ENCODE data around the gene CLIP3. TPM values are rescaled to one million over a fixed set of nuclear protein-coding genes. Genes with fewer than 3 reads are reported as not detected.
A peak's percentile ranks its signal among the peaks of the same experiment; 100 is the strongest.

The CLIP3 gene
- total and polyA plus RNA-seq, 9 of the 15 experiments (the other 6 are each of a cell fraction or from before 2014, with no cell fraction given): 0.01 to 0.50 (median 0.15) TPM; not detected in 1

- TF ChIP-seq PATZ1 (CRISPR knock-in tag; IDR thresholded peaks at IDR 0.05; ENCODE audit: borderline replicate concordance) (no peak), NEUROD1 (IDR thresholded peaks at IDR 0.05; ENCODE audit: borderline replicate concordance, low read depth, low read length, partially characterized antibody) (no peak), MYC (IDR thresholded peaks at IDR 0.05; ENCODE audit: low read depth, low read length) (peak; percentile 74; the same call in 1 of the 2 replicates), MYC (CRISPR knock-in tag; IDR thresholded peaks at IDR 0.05; ENCODE audit: borderline replicate concordance, low read depth) (peak; percentile 90), NFE2L1 (tag; IDR thresholded peaks at IDR 0.05; ENCODE audit: borderline replicate concordance, low read depth) (no peak), ZNF274 (IDR thresholded peaks at IDR 0.05; ENCODE audit: borderline replicate concordance, low read depth, low read length) (no peak), HMG20B (CRISPR knock-in tag; IDR thresholded peaks at IDR 0.05) (no peak), CBFB (CRISPR knock-in tag; IDR thresholded peaks at IDR 0.05) (no peak; the same call in 1 of the 2 replicates), RNF219 (CRISPR knock-in tag; IDR thresholded peaks at IDR 0.05) (no peak), HLTF (IDR thresholded peaks at IDR 0.05) (peak; percentile 73; the same call in 1 of the 2 replicates), POLR2B (IDR thresholded peaks at IDR 0.05; ENCODE audit: low read depth, partially characterized antibody) (peak; percentile 35), NR2C2 (CRISPR knock-in tag; IDR thresholded peaks at IDR 0.05) (0 out of 2 replicates have a peak, but pooled peaks have one; percentile 19), NR2C2 (tag; IDR thresholded peaks at IDR 0.05) (peak; percentile 78), ZBTB2 (IDR thresholded peaks at IDR 0.05) (peak; percentile 89), GATA2 (CRISPR knock-in tag; IDR thresholded peaks at IDR 0.05) (no peak), ZNF639 (CRISPR knock-in tag; conservative IDR thresholded peaks at IDR 0.05 in 1 of 2, IDR thresholded peaks at IDR 0.05 in 1 of 2) (peak in 1 of 2 experiments; percentile 75; a peak in 2 of 4 replicates), CTCFL (IDR thresholded peaks at IDR 0.05; ENCODE audit: borderline replicate concordance, insufficient read depth, low read depth, low read length, poor library complexity, severe bottlenecking) (peak; percentile 78), ZNF354B (CRISPR knock-in tag; IDR thresholded peaks at IDR 0.05) (no peak)
Measured at GRCh38 chr19:36054119-36054732, 21.6 kb upstream of the CLIP3 start, which contains the start of gene THAP8 (continued).

All from K562 (cell line).